G401 (cell line): ENCODE data around the gene TMEM18. TPM values are rescaled to one million over a fixed set of nuclear protein-coding genes. Genes with fewer than 3 reads are reported as not detected.
"Not testable (repeated sequence)": the region's sequence is repeated elsewhere in the genome, so short reads cannot be mapped to it uniquely, and the experiment has no call there.

Experiments used
- DNase-seq: peaks from one replicate; pipeline ENCODE4 v3.0.0-alpha.2; 2015; ENCODE audit warnings: low spot score
- in situ Hi-C: cut with HindIII; loops from 2 replicates; pipeline ENCODE4 v1.10.0; 2016; ENCODE audit warnings: low sequenced_read_pairs, mixed read lengths
- total RNA-seq: library from RNA; depleted of rRNA; stranded (reverse); fragments of >200 nt; shearing (Covaris generic); gene quantifications from 2 replicates; pipeline ENCODE4 v1.2.3, GENCODE V29; 2014; rRNA removed

Gene TMEM18
- 18.1 and 39.4 TPM in 2 replicates for total RNA-seq

- DNase-seq, result peak; percentile 97
- in situ Hi-C loops, result no loop called here
Observed at GRCh38 chr2:677056-677958, at the start of gene TMEM18. TMEM18 (minus strand) TSS chr2:677406; CDS start chr2:677345, 61 bp downstream.

- in situ Hi-C loops, result no loop called here
- no peak for DNase-seq
Observed at GRCh38 chr2:726169-726568, 49.0 kb upstream of the TMEM18 start.

GRCh38 chr2:725468-725867 lies 48.3 kb upstream of the TMEM18 start:
- in situ Hi-C loops, result no loop called here
- no peak for DNase-seq

- in situ Hi-C loops, result no loop called here
- peak; percentile 19 for DNase-seq
Observed at GRCh38 chr2:723761-724160, 46.6 kb upstream of the TMEM18 start.

- in situ Hi-C loops, result no loop called here
- no peak for DNase-seq
Observed at GRCh38 chr2:720842-721241, 43.6 kb upstream of the TMEM18 start.

- no peak for DNase-seq
Observed at GRCh38 chr2:719734-720133, 42.5 kb upstream of the TMEM18 start.

GRCh38 chr2:719191-719590 lies 42.0 kb upstream of the TMEM18 start:
- in situ Hi-C loops, result no loop called here
- no peak for DNase-seq

More at GRCh38 chr2:719734-720133, 42.5 kb upstream of the TMEM18 start:
- in situ Hi-C loops, result no loop called here

- no peak for DNase-seq
- in situ Hi-C loops, result no loop called here
Observed at GRCh38 chr2:717661-718060, 40.5 kb upstream of the TMEM18 start.

GRCh38 chr2:715854-716560 lies 38.8 kb upstream of the TMEM18 start:
- in situ Hi-C loops, result no loop called here
- no peak for DNase-seq

GRCh38 chr2:715038-715437 lies 37.8 kb upstream of the TMEM18 start:
- no peak for DNase-seq
- in situ Hi-C loops, result no loop called here

- in situ Hi-C loops, result no loop called here
- DNase-seq, result peak; percentile 56
Observed at GRCh38 chr2:714005-714741, 37.0 kb upstream of the TMEM18 start.

GRCh38 chr2:710867-711665 lies 33.9 kb upstream of the TMEM18 start:
- in situ Hi-C loops, result no loop called here
- DNase-seq, result no peak

- in situ Hi-C loops, result no loop called here
- DNase-seq, result peak; percentile 61
Observed at GRCh38 chr2:709138-709765, 32.0 kb upstream of the TMEM18 start.

GRCh38 chr2:708667-709066 lies 31.5 kb upstream of the TMEM18 start:
- peak; percentile 13 for DNase-seq
- in situ Hi-C loops, result no loop called here

GRCh38 chr2:705971-706511 lies 28.8 kb upstream of the TMEM18 start:
- DNase-seq, result no peak
- in situ Hi-C loops, result no loop called here

GRCh38 chr2:702765-703164 lies 25.6 kb upstream of the TMEM18 start:
- DNase-seq, in situ Hi-C loops: not testable (repeated sequence)

GRCh38 chr2:696999-697627 lies 19.9 kb upstream of the TMEM18 start:
- in situ Hi-C loops, result no loop called here
- DNase-seq, result no peak

GRCh38 chr2:696463-696862 lies 19.3 kb upstream of the TMEM18 start:
- no peak for DNase-seq
- in situ Hi-C loops, result no loop called here
